ENCODE data around the gene RXRA.
A peak's percentile ranks its signal among the peaks of the same experiment; 100 is the strongest.

Gene RXRA

GRCh38 chr9:134364391-134365114, 38.3 kb downstream of the RXRA start:
- Histone ChIP-seq H3K9me3 (ENCODE audit: control extremely low read depth in 1 of 5, control insufficient read depth in 4 of 5, insufficient read depth in 2 of 5, low read depth in 1 of 5, low read length in 4 of 5) (no peaks in the 10 kb centered on the region), H3K36me3 (ENCODE audit: control insufficient read depth in 4 of 4, insufficient read depth in 4 of 4, low read length in 3 of 4) (no peaks in the 10 kb centered on the region), H3K4me3 (ENCODE audit: control insufficient read depth in 1 of 7, extremely low read depth in 1 of 7, insufficient read depth in 4 of 7, low read depth in 2 of 7, low read length in 6 of 7) (no peak overlapping the region), H3K27ac (ENCODE audit: insufficient read depth in 1 of 2, low read depth in 1 of 2, low read length in 2 of 2, poor library complexity in 1 of 2, severe bottlenecking in 2 of 2) (no peak overlapping the region), H3K27me3 (replicated peaks in 2 of 5; ENCODE audit: control insufficient read depth in 4 of 5, insufficient read depth in 5 of 5, low read length in 4 of 5) (no peaks in the 10 kb centered on the region), H3K4me1 (ENCODE audit: control extremely low read depth in 1 of 4, control insufficient read depth in 4 of 4, insufficient read depth in 4 of 4, low read length in 3 of 4) (peaks cover 0 to 59% (median 28%) of the 10 kb centered on the region in 4 experiments)
- ChIA-PET CTCF (interaction anchor here (0.8 to 1.6 kb wide), 3 partner anchors 12 to 194 kb away, joined by 3 to 4 read pairs (median 3); no protein-coding TSS in a partner anchor), POLR2A (no interaction called here)
- WGBS (ENCODE audit: insufficient coverage), result 99% methylated on average over 9 of the region's 13 CpGs
- no peak for DNase-seq

GRCh38 chr9:134365115-134365596, 38.9 kb downstream of the RXRA start:
- DNase-seq, result no peak
- Histone ChIP-seq H3K27ac (ENCODE audit: insufficient read depth in 1 of 2, low read depth in 1 of 2, low read length in 2 of 2, poor library complexity in 1 of 2, severe bottlenecking in 2 of 2) (no peak overlapping the region), H3K36me3 (ENCODE audit: control insufficient read depth in 4 of 4, insufficient read depth in 4 of 4, low read length in 3 of 4) (no peaks in the 10 kb centered on the region), H3K4me3 (ENCODE audit: control insufficient read depth in 1 of 7, extremely low read depth in 1 of 7, insufficient read depth in 4 of 7, low read depth in 2 of 7, low read length in 6 of 7) (no peak overlapping the region), H3K4me1 (ENCODE audit: control extremely low read depth in 1 of 4, control insufficient read depth in 4 of 4, insufficient read depth in 4 of 4, low read length in 3 of 4) (peaks cover 0 to 58% (median 22%) of the 10 kb centered on the region in 4 experiments), H3K9me3 (ENCODE audit: control extremely low read depth in 1 of 5, control insufficient read depth in 4 of 5, insufficient read depth in 2 of 5, low read depth in 1 of 5, low read length in 4 of 5) (no peaks in the 10 kb centered on the region), H3K27me3 (replicated peaks in 2 of 5; ENCODE audit: control insufficient read depth in 4 of 5, insufficient read depth in 5 of 5, low read length in 4 of 5) (no peaks in the 10 kb centered on the region)
- WGBS (ENCODE audit: insufficient coverage), result 96% methylated on average over 19 of the region's 21 CpGs
- CTCF ChIA-PET, result interaction anchor here (0.8 to 1.6 kb wide), 3 partner anchors 12 to 194 kb away, joined by 3 to 4 read pairs (median 3); no protein-coding TSS in a partner anchor
- POLR2A ChIA-PET, result no interaction called here

- H3K9me3 ChIP-seq (ENCODE audit: control extremely low read depth in 1 of 5, control insufficient read depth in 4 of 5, insufficient read depth in 2 of 5, low read depth in 1 of 5, low read length in 4 of 5), result no peaks in the 10 kb centered on the region
- H3K4me3 ChIP-seq (ENCODE audit: control insufficient read depth in 1 of 7, extremely low read depth in 1 of 7, insufficient read depth in 4 of 7, low read depth in 2 of 7, low read length in 6 of 7), result peak overlapping the region in 1 of 7 experiments; percentile 11
- DNase-seq, result peak in 2 of 3 donors; percentile 53 to 60
- H3K27me3 ChIP-seq (replicated peaks in 2 of 5; ENCODE audit: control insufficient read depth in 4 of 5, insufficient read depth in 5 of 5, low read length in 4 of 5), result no peaks in the 10 kb centered on the region
- WGBS (ENCODE audit: insufficient coverage), result 56% methylated on average over 10 of the region's 14 CpGs
- no peak overlapping the region for H3K27ac ChIP-seq (ENCODE audit: insufficient read depth in 1 of 2, low read depth in 1 of 2, low read length in 2 of 2, poor library complexity in 1 of 2, severe bottlenecking in 2 of 2)
- POLR2A ChIA-PET, result interaction anchor here (0.9 kb wide), 1 partner anchor 12 kb away, joined by 4 read pairs; no protein-coding TSS in a partner anchor
- H3K4me1 ChIP-seq (ENCODE audit: control extremely low read depth in 1 of 4, control insufficient read depth in 4 of 4, insufficient read depth in 4 of 4, low read length in 3 of 4), result peaks cover 0 to 60% (median 19%) of the 10 kb centered on the region in 4 experiments
- H3K36me3 ChIP-seq (ENCODE audit: control insufficient read depth in 4 of 4, insufficient read depth in 4 of 4, low read length in 3 of 4), result no peaks in the 10 kb centered on the region
- CTCF ChIA-PET, result interaction anchor here (2.4 kb wide), 1 partner anchor 17 kb away, joined by 8 read pairs; no protein-coding TSS in a partner anchor
Measured at GRCh38 chr9:134365791-134366222, 39.6 kb downstream of the RXRA start.

GRCh38 chr9:134366223-134367031, 40.2 kb downstream of the RXRA start:
- H3K36me3 ChIP-seq (ENCODE audit: control insufficient read depth in 4 of 4, insufficient read depth in 4 of 4, low read length in 3 of 4), result no peaks in the 10 kb centered on the region
- H3K4me1 ChIP-seq (ENCODE audit: control extremely low read depth in 1 of 4, control insufficient read depth in 4 of 4, insufficient read depth in 4 of 4, low read length in 3 of 4), result peaks cover 0 to 66% (median 18%) of the 10 kb centered on the region in 4 experiments
- H3K4me3 ChIP-seq (ENCODE audit: control insufficient read depth in 1 of 7, extremely low read depth in 1 of 7, insufficient read depth in 4 of 7, low read depth in 2 of 7, low read length in 6 of 7), result peak overlapping the region in 2 of 7 experiments; percentile 11 to 33
- 28% methylated on average over 19 of the region's 25 CpGs for WGBS (ENCODE audit: insufficient coverage)
- no peaks in the 10 kb centered on the region for H3K9me3 ChIP-seq (ENCODE audit: control extremely low read depth in 1 of 5, control insufficient read depth in 4 of 5, insufficient read depth in 2 of 5, low read depth in 1 of 5, low read length in 4 of 5)
- CTCF ChIA-PET, result interaction anchor here (0.9 to 2.4 kb wide), 4 partner anchors 12 to 101 kb away, joined by 3 to 8 read pairs (median 4); no protein-coding TSS in a partner anchor
- POLR2A ChIA-PET, result interaction anchor here (0.9 kb wide), 1 partner anchor 12 kb away, joined by 4 read pairs; no protein-coding TSS in a partner anchor
- H3K27me3 ChIP-seq (replicated peaks in 2 of 5; ENCODE audit: control insufficient read depth in 4 of 5, insufficient read depth in 5 of 5, low read length in 4 of 5), result no peaks in the 10 kb centered on the region
- DNase-seq, result peak; percentile 57 to 83 (median 79)
- H3K27ac ChIP-seq (ENCODE audit: insufficient read depth in 1 of 2, low read depth in 1 of 2, low read length in 2 of 2, poor library complexity in 1 of 2, severe bottlenecking in 2 of 2), result no peak overlapping the region

- Histone ChIP-seq H3K27me3 (replicated peaks in 2 of 5; ENCODE audit: control insufficient read depth in 4 of 5, insufficient read depth in 5 of 5, low read length in 4 of 5) (no peaks in the 10 kb centered on the region), H3K4me3 (ENCODE audit: control insufficient read depth in 1 of 7, extremely low read depth in 1 of 7, insufficient read depth in 4 of 7, low read depth in 2 of 7, low read length in 6 of 7) (no peak overlapping the region), H3K36me3 (ENCODE audit: control insufficient read depth in 4 of 4, insufficient read depth in 4 of 4, low read length in 3 of 4) (no peaks in the 10 kb centered on the region), H3K9me3 (ENCODE audit: control extremely low read depth in 1 of 5, control insufficient read depth in 4 of 5, insufficient read depth in 2 of 5, low read depth in 1 of 5, low read length in 4 of 5) (no peaks in the 10 kb centered on the region), H3K27ac (ENCODE audit: insufficient read depth in 1 of 2, low read depth in 1 of 2, low read length in 2 of 2, poor library complexity in 1 of 2, severe bottlenecking in 2 of 2) (no peak overlapping the region), H3K4me1 (ENCODE audit: control extremely low read depth in 1 of 4, control insufficient read depth in 4 of 4, insufficient read depth in 4 of 4, low read length in 3 of 4) (peaks cover 0 to 72% (median 19%) of the 10 kb centered on the region in 4 experiments)
- WGBS (ENCODE audit: insufficient coverage), result 94% methylated on average over 4 of the region's 12 CpGs
- DNase-seq, result no peak
- ChIA-PET POLR2A (interaction anchor here (0.5 kb wide), 1 partner anchor 197 kb away, joined by 5 read pairs; no protein-coding TSS in a partner anchor), CTCF (interaction anchor here (0.9 to 2.4 kb wide), 4 partner anchors 12 to 101 kb away, joined by 3 to 8 read pairs (median 4); no protein-coding TSS in a partner anchor)
Measured at GRCh38 chr9:134367061-134367460, 40.8 kb downstream of the RXRA start.

- Histone ChIP-seq H3K27ac (ENCODE audit: insufficient read depth in 1 of 2, low read depth in 1 of 2, low read length in 2 of 2, poor library complexity in 1 of 2, severe bottlenecking in 2 of 2) (no peak overlapping the region), H3K36me3 (ENCODE audit: control insufficient read depth in 4 of 4, insufficient read depth in 4 of 4, low read length in 3 of 4) (no peaks in the 10 kb centered on the region), H3K4me3 (ENCODE audit: control insufficient read depth in 1 of 7, extremely low read depth in 1 of 7, insufficient read depth in 4 of 7, low read depth in 2 of 7, low read length in 6 of 7) (no peak overlapping the region), H3K4me1 (ENCODE audit: control extremely low read depth in 1 of 4, control insufficient read depth in 4 of 4, insufficient read depth in 4 of 4, low read length in 3 of 4) (peaks cover 0 to 81% (median 27%) of the 10 kb centered on the region in 4 experiments), H3K9me3 (ENCODE audit: control extremely low read depth in 1 of 5, control insufficient read depth in 4 of 5, insufficient read depth in 2 of 5, low read depth in 1 of 5, low read length in 4 of 5) (no peaks in the 10 kb centered on the region), H3K27me3 (replicated peaks in 2 of 5; ENCODE audit: control insufficient read depth in 4 of 5, insufficient read depth in 5 of 5, low read length in 4 of 5) (no peaks in the 10 kb centered on the region)
- DNase-seq, result no peak
- POLR2A ChIA-PET, result interaction anchor here (0.5 kb wide), 1 partner anchor 196 kb away, joined by 5 read pairs; no protein-coding TSS in a partner anchor
- CTCF ChIA-PET, result interaction anchor here (0.7 to 2.4 kb wide), 3 partner anchors 11 to 14 kb away, joined by 3 to 8 read pairs (median 4); no protein-coding TSS in a partner anchor
- WGBS (ENCODE audit: insufficient coverage), result 96% methylated on average over 18 of the region's 19 CpGs
Measured at GRCh38 chr9:134367791-134368490, 41.7 kb downstream of the RXRA start.

All from common myeloid progenitor, CD34-positive (primary cell).